ENCODE data around the gene GGT1.
"Not testable (repeated sequence)": the region's sequence is repeated elsewhere in the genome, so short reads cannot be mapped to it uniquely, and the experiment has no call there.

DNA sequence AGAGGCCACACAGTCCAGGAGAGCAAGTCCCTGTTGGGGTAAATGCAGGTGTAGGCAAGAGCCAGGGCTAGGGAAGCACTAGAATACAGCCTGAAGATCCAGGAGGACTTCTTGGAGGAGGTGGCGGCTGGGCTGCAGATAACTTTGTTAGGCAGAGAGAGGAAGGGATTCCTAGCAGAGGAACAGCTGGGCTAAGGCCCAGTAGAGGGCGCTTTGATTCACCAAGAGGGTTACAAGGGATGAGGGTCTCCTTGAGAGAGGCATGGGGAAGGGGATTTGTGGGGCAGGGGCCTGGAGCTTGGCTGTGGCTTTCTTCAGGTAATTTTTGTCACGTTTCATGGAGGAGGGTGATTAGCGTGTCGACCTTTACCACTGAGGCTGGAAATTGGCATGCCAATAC is 18.3 kb downstream of the GGT1 start:
- TF ChIP-seq POLR2A (IDR thresholded peaks at IDR 0.05; ENCODE audit: low read length); GATA1 (IDR thresholded peaks at IDR 0.05; ENCODE audit: low read depth, low read length): not testable (repeated sequence)

All from erythroblast (primary cell).